DND-41 (cell line): ENCODE measurements around the gene UTP18.

ENCODE experiments used
- EZH2 ChIP-seq: IDR thresholded peaks from 3 replicates; pipeline ENCODE4 v1.6.1; 2012; ENCODE audit warnings: borderline replicate concordance, low read depth, mild to moderate bottlenecking, moderate library complexity, low read length, inconsistent platforms; ENCODE audit not compliant: severe bottlenecking
- TF ChIP-seq, protein P1 (sequence below): IDR thresholded peaks from 2 replicates; pipeline ENCODE4 v1.5.1; 2012; ENCODE audit warnings: borderline replicate concordance, low read length, moderate library complexity, mild to moderate bottlenecking; ENCODE audit not compliant: poor library complexity, severe bottlenecking; ENCODE audit errors: extremely low read depth

DNA sequence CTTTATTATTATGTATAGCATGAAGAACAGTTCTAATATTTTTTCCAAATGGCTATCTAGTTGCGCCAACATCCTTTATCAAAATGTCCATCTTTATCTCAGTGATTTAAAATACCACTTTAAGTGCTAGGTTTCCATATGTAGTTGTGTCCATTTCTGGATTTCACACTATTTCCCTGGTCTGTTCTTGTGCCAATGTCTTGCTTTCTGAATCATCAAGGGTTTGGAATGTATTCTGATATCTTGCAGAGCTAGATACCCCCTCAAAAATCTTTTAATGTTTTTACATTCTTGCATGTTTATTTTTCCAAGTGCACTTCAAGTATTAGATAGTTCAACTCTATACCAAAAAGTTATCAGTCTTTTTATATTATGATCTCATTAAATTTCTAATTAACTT, 14.8 kb upstream of the UTP18 start:
- TF ChIP-seq, protein P1, sequence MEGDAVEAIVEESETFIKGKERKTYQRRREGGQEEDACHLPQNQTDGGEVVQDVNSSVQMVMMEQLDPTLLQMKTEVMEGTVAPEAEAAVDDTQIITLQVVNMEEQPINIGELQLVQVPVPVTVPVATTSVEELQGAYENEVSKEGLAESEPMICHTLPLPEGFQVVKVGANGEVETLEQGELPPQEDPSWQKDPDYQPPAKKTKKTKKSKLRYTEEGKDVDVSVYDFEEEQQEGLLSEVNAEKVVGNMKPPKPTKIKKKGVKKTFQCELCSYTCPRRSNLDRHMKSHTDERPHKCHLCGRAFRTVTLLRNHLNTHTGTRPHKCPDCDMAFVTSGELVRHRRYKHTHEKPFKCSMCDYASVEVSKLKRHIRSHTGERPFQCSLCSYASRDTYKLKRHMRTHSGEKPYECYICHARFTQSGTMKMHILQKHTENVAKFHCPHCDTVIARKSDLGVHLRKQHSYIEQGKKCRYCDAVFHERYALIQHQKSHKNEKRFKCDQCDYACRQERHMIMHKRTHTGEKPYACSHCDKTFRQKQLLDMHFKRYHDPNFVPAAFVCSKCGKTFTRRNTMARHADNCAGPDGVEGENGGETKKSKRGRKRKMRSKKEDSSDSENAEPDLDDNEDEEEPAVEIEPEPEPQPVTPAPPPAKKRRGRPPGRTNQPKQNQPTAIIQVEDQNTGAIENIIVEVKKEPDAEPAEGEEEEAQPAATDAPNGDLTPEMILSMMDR = no peak
- no peak for TF ChIP-seq EZH2
